ENCODE data around the gene LGALS7B.
"Not testable (repeated sequence)": the region's sequence is repeated elsewhere in the genome, so short reads cannot be mapped to it uniquely, and the experiment has no call there.

The LGALS7B gene

GRCh38 chr19:38797781-38798180 is 8.8 kb downstream of the LGALS7B start:
- not testable (repeated sequence) for DNase-seq

GRCh38 chr19:38799104-38799503 is 10.1 kb downstream of the LGALS7B start:
- no peak for DNase-seq

- no peak for DNase-seq
These were observed 11.8 kb downstream of the LGALS7B start for GRCh38 chr19:38800577-38801347.

- DNase-seq, result no peak
These were observed 12.5 kb downstream of the LGALS7B start for GRCh38 chr19:38801359-38802095.

- no peak for DNase-seq
These were observed 14.5 kb downstream of the LGALS7B start for GRCh38 chr19:38803543-38803942.

GRCh38 chr19:38805180-38805579 is 16.2 kb downstream of the LGALS7B start:
- no peak for DNase-seq

GRCh38 chr19:38806371-38806770 is 17.4 kb downstream of the LGALS7B start:
- DNase-seq, result no peak

- DNase-seq, result not testable (repeated sequence)
These were observed 18.5 kb downstream of the LGALS7B start for GRCh38 chr19:38807374-38808098.

GRCh38 chr19:38808741-38809140 is 19.7 kb downstream of the LGALS7B start:
- DNase-seq, result no peak

- no peak for DNase-seq
These were observed 20.7 kb downstream of the LGALS7B start for GRCh38 chr19:38809592-38810252.

GRCh38 chr19:38812009-38812840 is 23.2 kb downstream of the LGALS7B start:
- DNase-seq, result no peak

- no peak for DNase-seq
These were observed 23.9 kb downstream of the LGALS7B start, which contains the start of gene LGALS4 for GRCh38 chr19:38812841-38813320. Gene LGALS4 (minus strand): TSS chr19:38812945. CDS start chr19:38812886, 59 bp downstream.

- no peak for DNase-seq
These were observed 24.3 kb downstream of the LGALS7B start for GRCh38 chr19:38813323-38813722.

- not testable (repeated sequence) for DNase-seq
These were observed 24.9 kb downstream of the LGALS7B start for GRCh38 chr19:38813932-38814331.

- DNase-seq, result no peak
These were observed 26.3 kb downstream of the LGALS7B start for GRCh38 chr19:38815059-38816001.

- DNase-seq, result no peak
These were observed 27.2 kb downstream of the LGALS7B start for GRCh38 chr19:38816131-38816750.

- DNase-seq, result no peak
These were observed 28.1 kb downstream of the LGALS7B start for GRCh38 chr19:38817081-38817480.

GRCh38 chr19:38819231-38819920 is 30.4 kb downstream of the LGALS7B start:
- no peak for DNase-seq

- DNase-seq, result not testable (repeated sequence)
These were observed 32.3 kb downstream of the LGALS7B start for GRCh38 chr19:38821230-38821825.

All from stimulated activated naive CD4-positive, alpha-beta T cell treated with Interleukin-2 at 50 U/mL for 16 hours (primary cell).